K562 (cell line): ENCODE data around the gene DUS1L. TPM values are rescaled to one million over a fixed set of nuclear protein-coding genes. Genes with fewer than 3 reads are reported as not detected.

ENCODE experiments used
- ATAC-seq: fragments of 200-7000 bp; cut with Tn5 transposase; 3 replicates; pipeline ENCODE4 v1.9.1; 2020; ENCODE audit warnings: moderate library complexity
- BruUV-seq: library from RNA; stranded (reverse); fragments of 400-500 nt; replicated peaks from 2 replicates; lab custom pipeline; 2021; lab: Mats Ljungman, UMichigan
- CTCF ChIA-PET: fragments of 300-600 bp; formaldehyde crosslinking; extraction: SDS; loops from one replicate; lab custom pipeline; 2021; ENCODE audit warnings: low intra/inter-chr PET ratio; lab: Yijun Ruan, JAX
- POLR2A ChIA-PET: fragments of 300-600, 350-650 bp; sonication (Branson Sonifier 250); formaldehyde crosslinking; extraction: SDS; loops from one replicate; lab custom pipeline; 2021; ENCODE audit warnings: antibody characterized with exemption, inconsistent platforms; lab: Yijun Ruan, JAX
- DNase-seq, 4 experiments: peaks; one replicate each; pipeline versions ENCODE4 v3.0.0 to v3.0.0-alpha.2; 2011 to 2018; ENCODE audit warnings: low spot score in 3 of 4, mixed read lengths in 3 of 4; ENCODE audit errors: extremely low read depth in 1 of 4
- FAIRE-seq: peaks from 2 replicates; lab custom pipeline; 2011; peaks lifted over from hg19 to GRCh38; lab: Jason Lieb, UNC
- H2AFZ ChIP-seq: 2 replicates; pipeline ENCODE4 v1.6.0; 2011; ENCODE audit warnings: low read depth, low read length, control low read depth, inconsistent platforms
- H3K27ac ChIP-seq: fragments of 200-600 bp; 3 replicates; pipeline ENCODE4 v1.8.0; 2011; ENCODE audit warnings: low read depth, mild to moderate bottlenecking, control low read depth, inconsistent platforms, low read length, moderate library complexity, mixed read lengths; ENCODE audit errors: extremely low read depth
- H3K27me3 ChIP-seq, 2 experiments: fragments of 300-600 bp in 1 of 2; 2 replicates in 1 of 2; 3 replicates in 1 of 2; pipeline versions ENCODE4 v1.6.0 to v1.8.0; 2011; ENCODE audit warnings: inconsistent platforms in 2 of 2, low read length in 2 of 2, mild to moderate bottlenecking in 1 of 2, mixed read lengths in 1 of 2, moderate library complexity in 1 of 2; ENCODE audit not compliant: control insufficient read depth in 2 of 2, insufficient read depth in 2 of 2
- H3K36me3 ChIP-seq: fragments of 300-600 bp; 3 replicates; pipeline ENCODE4 v1.8.0; 2011; ENCODE audit warnings: mild to moderate bottlenecking, low read length, inconsistent platforms; ENCODE audit not compliant: control insufficient read depth, insufficient read depth
- H3K4me1 ChIP-seq, 2 experiments: fragments of 200-600 bp in 1 of 2; replicated peaks in 1 of 2; 2 replicates in 1 of 2; 3 replicates in 1 of 2; pipeline versions ENCODE4 v1.5.1 to v1.8.0; 2011; ENCODE audit warnings: inconsistent platforms in 2 of 2, low read length in 2 of 2, mild to moderate bottlenecking in 1 of 2, mixed read lengths in 1 of 2, moderate library complexity in 1 of 2; ENCODE audit not compliant: control insufficient read depth in 2 of 2, insufficient read depth in 2 of 2
- H3K4me2 ChIP-seq: 2 replicates; pipeline ENCODE4 v1.6.1; 2011; ENCODE audit warnings: low read length, control low read depth, inconsistent platforms, mixed read lengths; ENCODE audit not compliant: insufficient read depth
- H3K4me3 ChIP-seq: fragments of 200-600 bp; sonication (generic), shearing (Covaris generic); 2 replicates; pipeline ENCODE4 v1.5.1; 2016; ENCODE audit warnings: control low read depth, inconsistent platforms
- H3K79me2 ChIP-seq: fragments of 200-600 bp; 3 replicates; pipeline ENCODE4 v1.8.0; 2011; ENCODE audit warnings: low read length, inconsistent platforms; ENCODE audit not compliant: control insufficient read depth, insufficient read depth
- H3K9ac ChIP-seq, 2 experiments: 2 replicates each; pipeline versions ENCODE4 v1.6.0 to v1.6.1; 2011; ENCODE audit warnings: low read depth in 2 of 2, low read length in 2 of 2, control low read depth in 1 of 2, inconsistent platforms in 1 of 2, mild to moderate bottlenecking in 1 of 2, mixed read lengths in 1 of 2; ENCODE audit not compliant: insufficient read depth in 1 of 2
- H3K9me1 ChIP-seq: one replicate; pipeline ENCODE4 v1.6.0; 2011; ENCODE audit warnings: inconsistent platforms, mild to moderate bottlenecking, low read length, moderate library complexity; ENCODE audit not compliant: control insufficient read depth, insufficient read depth
- H3K9me3 ChIP-seq: replicated peaks from 2 replicates; pipeline ENCODE4 v1.5.1; 2011; ENCODE audit warnings: low read depth, low read length, inconsistent platforms; ENCODE audit not compliant: control insufficient read depth, insufficient read depth
- H4K20me1 ChIP-seq: replicated peaks from 2 replicates; pipeline ENCODE4 v1.6.1; 2011; ENCODE audit warnings: low read length, inconsistent platforms, mixed read lengths; ENCODE audit not compliant: control insufficient read depth, insufficient read depth
- CTBP1 ChIP-seq: fragments of 450-650 bp; IDR thresholded peaks from 2 replicates; pipeline ENCODE4 v1.6.1; 2016; ENCODE audit warnings: borderline replicate concordance
- DLX4 ChIP-seq: fragments of 250-450 bp; sonication (Bioruptor Pico); IDR thresholded peaks from 2 replicates; pipeline ENCODE4 v1.6.1; 2021; ENCODE audit warnings: mild to moderate bottlenecking
- FOXP1 ChIP-seq: sonication (generic); formaldehyde crosslinking; IDR thresholded peaks from 2 replicates; pipeline ENCODE4 v1.8.0; 2022; ENCODE audit warnings: mild to moderate bottlenecking, missing genetic modification reagents
- POU5F1 ChIP-seq: fragments of 150-350 bp; IDR thresholded peaks from 2 replicates; pipeline ENCODE4 v1.6.1; 2014; ENCODE audit warnings: borderline replicate concordance, low read length, low read depth, mild to moderate bottlenecking; ENCODE audit not compliant: partially characterized antibody
- TAF7 ChIP-seq: fragments of 450-650 bp; IDR thresholded peaks from 2 replicates; pipeline ENCODE4 v1.6.1; 2016; ENCODE audit warnings: missing genetic modification characterization, missing compliant biosample characterization
- WGBS: fragments of 100-300 bp; shearing (Covaris generic); methylation state at CpG from one replicate; pipeline ENCODE4 v1.1.6; 2016; ENCODE audit warnings: low coverage, mixed read lengths; ENCODE audit not compliant: insufficient coverage; ENCODE audit errors: missing lambda C conversion rate; 5-methylcytosine and 5-hydroxymethylcytosine counted together
- in situ Hi-C: fragments of 300-500 bp; cut with MboI; formaldehyde crosslinking; loops from 4 replicates; pipeline ENCODE4 v1.15.0; 2018; ENCODE audit warnings: inconsistent platforms, mixed read lengths
- intact Hi-C: fragments of 100-400 bp; cut with micrococcal nuclease; formaldehyde crosslinking; loops from 2 replicates; pipeline ENCODE4 v1.14.2; 2022
- polyA plus RNA-seq, 8 experiments: library from polyadenylated mRNA; depleted of rRNA in 4 of 8; stranded (reverse) in 5 of 8; unstranded in 3 of 8; fragments of >200 nt; fragmentation: Nextera tagmentation in 2 of 8; fragmentation: Illumina TruSeq in 1 of 8; extraction: Ambion mirVana in 2 of 8; extraction: Trizol in 1 of 8; gene quantifications; 2 replicates each; pipeline versions ENCODE4 v1.2.1 to v1.2.3, GENCODE V29; 2011 to 2014; ENCODE audit warnings: inconsistent platforms in 1 of 8, missing spikeins in 1 of 8
- total RNA-seq, 7 experiments: library from RNA; depleted of rRNA in 6 of 7; stranded (reverse); fragments of >200 nt in 6 of 7; fragmentation: Illumina TruSeq in 2 of 7; extraction: Trizol in 2 of 7; gene quantifications; 2 replicates each; pipeline versions ENCODE4 v1.2.1 to v1.2.3, GENCODE V29; 2011 to 2021; ENCODE audit warnings: low replicate concordance in 1 of 7
- TF ChIP-seq, protein P1 (sequence below): sonication (generic); formaldehyde crosslinking; IDR thresholded peaks from 2 replicates; pipeline ENCODE4 v1.8.1; 2023; ENCODE audit warnings: mild to moderate bottlenecking, missing genetic modification reagents

DUS1L gene
- total and polyA plus RNA-seq, 9 of the 15 experiments (the other 6 are each of a cell fraction or from before 2014, with no cell fraction given): 7.8 to 210 (median 83.9) TPM

- no peak overlapping the region for H3K4me3 ChIP-seq
- H3K9me3 ChIP-seq: no peaks in the 10 kb centered on the region
- H4K20me1 ChIP-seq: no peaks in the 10 kb centered on the region
- POLR2A ChIA-PET: interaction anchor here (0.6 to 0.8 kb wide), 5 partner anchors 8 to 73 kb away, joined by 3 to 5 read pairs (median 3); no protein-coding TSS in a partner anchor
- H3K36me3 ChIP-seq: peaks cover 19% of the 10 kb centered on the region; the same call in 2 of the 3 replicates
- no peak for TF ChIP-seq FOXP1
- peaks cover 2% of the 10 kb centered on the region; the same call in 1 of the 3 replicates for H3K79me2 ChIP-seq
- H3K4me2 ChIP-seq: no peak overlapping the region
- CTCF ChIA-PET: no interaction called here
- no peak for ATAC-seq
- no peak for FAIRE-seq
- no peak overlapping the region for H2AFZ ChIP-seq
- peak overlapping the region in 1 of 2 experiments; percentile 79; a peak in 2 of 4 replicates for H3K9ac ChIP-seq
- no peaks in the 10 kb centered on the region for H3K27me3 ChIP-seq
- intact Hi-C loops (no loop called here), in situ Hi-C loops (no loop called here)
- 85% methylated on average over 8 of the region's 9 CpGs for WGBS
- peaks cover 23 to 40% of the 10 kb centered on the region in 2 experiments for H3K4me1 ChIP-seq
- no peak for DNase-seq
- H3K27ac ChIP-seq: no peak overlapping the region
- no TSS peak for BruUV-seq
- H3K9me1 ChIP-seq: peaks cover 5% of the 10 kb centered on the region
These were observed 47.8 kb upstream of the DUS1L start for GRCh38 chr17:82113422-82113821.

DNA sequence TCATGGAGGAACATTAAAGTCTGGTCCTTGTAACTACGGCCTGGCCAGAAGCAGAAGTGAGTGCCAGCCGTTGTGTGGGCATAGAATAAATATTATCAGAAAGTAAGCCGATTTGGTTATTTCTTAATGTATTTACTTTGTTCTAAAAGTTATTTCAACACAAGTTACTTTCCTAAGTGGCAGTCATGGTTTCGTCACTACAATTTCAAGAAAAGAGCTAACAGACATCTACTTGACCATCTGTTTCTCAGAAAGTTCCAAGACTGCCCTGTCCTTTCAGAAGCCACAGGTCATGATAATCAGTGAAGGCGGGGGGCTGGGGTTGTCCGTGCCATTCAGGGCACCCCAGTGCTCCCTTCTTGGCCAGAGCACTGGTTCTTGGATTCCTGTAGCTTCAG is 47.3 kb upstream of the DUS1L start:
- H3K9me1 ChIP-seq: peaks cover 3% of the 10 kb centered on the region
- H4K20me1 ChIP-seq: no peaks in the 10 kb centered on the region
- H3K36me3 ChIP-seq: peaks cover 15% of the 10 kb centered on the region; the same call in 2 of the 3 replicates
- H3K9ac ChIP-seq: peak overlapping the region in 1 of 2 experiments; percentile 79; a peak in 2 of 4 replicates
- no peaks in the 10 kb centered on the region for H3K27me3 ChIP-seq
- ATAC-seq (no peak), FAIRE-seq (no peak), DNase-seq (no peak)
- H2AFZ ChIP-seq: no peak overlapping the region
- H3K4me2 ChIP-seq: no peak overlapping the region
- no peaks in the 10 kb centered on the region for H3K9me3 ChIP-seq
- no peak overlapping the region for H3K27ac ChIP-seq
- POLR2A ChIA-PET: interaction anchor here (0.6 to 1.4 kb wide), 6 partner anchors 9 to 274 kb away, joined by 3 to 5 read pairs (median 4); partner anchors contain the start of gene FASN
- BruUV-seq: no TSS peak
- H3K79me2 ChIP-seq: no peaks in the 10 kb centered on the region; the same call in 2 of the 3 replicates
- H3K4me1 ChIP-seq: peaks cover 18 to 38% of the 10 kb centered on the region in 2 experiments
- TF ChIP-seq CTBP1: no peak
- TF ChIP-seq, protein P1, sequence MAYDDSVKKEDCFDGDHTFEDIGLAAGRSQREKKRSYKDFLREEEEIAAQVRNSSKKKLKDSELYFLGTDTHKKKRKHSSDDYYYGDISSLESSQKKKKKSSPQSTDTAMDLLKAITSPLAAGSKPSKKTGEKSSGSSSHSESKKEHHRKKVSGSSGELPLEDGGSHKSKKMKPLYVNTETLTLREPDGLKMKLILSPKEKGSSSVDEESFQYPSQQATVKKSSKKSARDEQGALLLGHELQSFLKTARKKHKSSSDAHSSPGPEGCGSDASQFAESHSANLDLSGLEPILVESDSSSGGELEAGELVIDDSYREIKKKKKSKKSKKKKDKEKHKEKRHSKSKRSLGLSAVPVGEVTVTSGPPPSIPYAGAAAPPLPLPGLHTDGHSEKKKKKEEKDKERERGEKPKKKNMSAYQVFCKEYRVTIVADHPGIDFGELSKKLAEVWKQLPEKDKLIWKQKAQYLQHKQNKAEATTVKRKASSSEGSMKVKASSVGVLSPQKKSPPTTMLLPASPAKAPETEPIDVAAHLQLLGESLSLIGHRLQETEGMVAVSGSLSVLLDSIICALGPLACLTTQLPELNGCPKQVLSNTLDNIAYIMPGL (CRISPR knock-in tag): no peak
- TF ChIP-seq DLX4 (CRISPR knock-in tag): no peak
- TF ChIP-seq POU5F1: no peak
- TF ChIP-seq TAF7 (tag): no peak
- TF ChIP-seq, all 486 proteins: peak for 0
- CTCF ChIA-PET: no interaction called here
- 63% methylated on average over 6 of the region's 6 CpGs for WGBS
- intact Hi-C loops (no loop called here), in situ Hi-C loops (no loop called here)
- H3K4me3 ChIP-seq: no peak overlapping the region
